Measurements from ENCODE around the gene RSPH6A.

GRCh38 chr19:45852983-45853382, 37.9 kb upstream of the RSPH6A start:
- TF ChIP-seq, protein P1, sequence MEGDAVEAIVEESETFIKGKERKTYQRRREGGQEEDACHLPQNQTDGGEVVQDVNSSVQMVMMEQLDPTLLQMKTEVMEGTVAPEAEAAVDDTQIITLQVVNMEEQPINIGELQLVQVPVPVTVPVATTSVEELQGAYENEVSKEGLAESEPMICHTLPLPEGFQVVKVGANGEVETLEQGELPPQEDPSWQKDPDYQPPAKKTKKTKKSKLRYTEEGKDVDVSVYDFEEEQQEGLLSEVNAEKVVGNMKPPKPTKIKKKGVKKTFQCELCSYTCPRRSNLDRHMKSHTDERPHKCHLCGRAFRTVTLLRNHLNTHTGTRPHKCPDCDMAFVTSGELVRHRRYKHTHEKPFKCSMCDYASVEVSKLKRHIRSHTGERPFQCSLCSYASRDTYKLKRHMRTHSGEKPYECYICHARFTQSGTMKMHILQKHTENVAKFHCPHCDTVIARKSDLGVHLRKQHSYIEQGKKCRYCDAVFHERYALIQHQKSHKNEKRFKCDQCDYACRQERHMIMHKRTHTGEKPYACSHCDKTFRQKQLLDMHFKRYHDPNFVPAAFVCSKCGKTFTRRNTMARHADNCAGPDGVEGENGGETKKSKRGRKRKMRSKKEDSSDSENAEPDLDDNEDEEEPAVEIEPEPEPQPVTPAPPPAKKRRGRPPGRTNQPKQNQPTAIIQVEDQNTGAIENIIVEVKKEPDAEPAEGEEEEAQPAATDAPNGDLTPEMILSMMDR (conservative IDR thresholded peaks at IDR 0.05), result no peak
- no peak for TF ChIP-seq EZH2 (IDR thresholded peaks at IDR 0.05; ENCODE audit: low read depth)

Measured in PC-9 (cell line).